T-helper 2 cell treated with Interferon-gamma antibody and Interleukin-4, amounts not matched to agents 100 ng/mL and 5 ng/mL, for 36 hours (primary cell): ENCODE measurements around the gene BLID. TPM values are rescaled to one million over a fixed set of nuclear protein-coding genes. Genes with fewer than 3 reads are reported as not detected.

ENCODE experiments used
- intact Hi-C: fragments of 100-400 bp; cut with micrococcal nuclease; formaldehyde crosslinking; loops from one replicate; pipeline ENCODE4 v1.15.1; 2023
- total RNA-seq: library from RNA; stranded (reverse); gene quantifications from 2 replicates; pipeline ENCODE4 v1.2.3, GENCODE V29; 2022

BLID gene
- total RNA-seq, 1 donor from 2014 or later = not detected

- intact Hi-C loops = no loop called here
These were observed 33.8 kb downstream of the BLID start for GRCh38 chr11:122082205-122082604.

GRCh38 chr11:122081073-122081472, 34.9 kb downstream of the BLID start:
- intact Hi-C loops = no loop called here

- intact Hi-C loops = no loop called here
These were observed 38.6 kb downstream of the BLID start for GRCh38 chr11:122077459-122077858.

- intact Hi-C loops = no loop called here
These were observed 39.4 kb downstream of the BLID start for GRCh38 chr11:122076512-122077120.

- intact Hi-C loops = no loop called here
These were observed 41.0 kb downstream of the BLID start for GRCh38 chr11:122075016-122075415.

GRCh38 chr11:122074022-122074421, 42.0 kb downstream of the BLID start:
- intact Hi-C loops = no loop called here

GRCh38 chr11:122071709-122072202, 44.3 kb downstream of the BLID start:
- intact Hi-C loops = no loop called here

- intact Hi-C loops = no loop called here
These were observed 46.2 kb downstream of the BLID start for GRCh38 chr11:122069707-122070360.

- intact Hi-C loops = no loop called here
These were observed 47.2 kb downstream of the BLID start for GRCh38 chr11:122068837-122069236.

GRCh38 chr11:122068141-122068540, 47.9 kb downstream of the BLID start:
- intact Hi-C loops = no loop called here
